Effector memory CD8-positive, alpha-beta T cell (primary cell): Measurements from ENCODE around the gene TFEB.

Experiments
- ATAC-seq: fragments of 150-1000 bp; cut with Tn5 transposase; replicated peaks from 2 replicates; pipeline ENCODE4 v1.10.0; 2021; ENCODE audit warnings: mild to moderate bottlenecking, moderate library complexity
- DNase-seq, 3 experiments: peaks; one replicate each; pipeline ENCODE4 v3.0.0; 2021
- H3K27ac Mint-ChIP-seq, 2 donors: one replicate each; pipeline ENCODE4 v1.8.0; 2022; ENCODE audit warnings: mild to moderate bottlenecking in 2 of 2, mixed read lengths in 2 of 2, moderate library complexity in 2 of 2
- H3K27me3 Mint-ChIP-seq, 2 donors: one replicate each; pipeline ENCODE4 v1.8.0; 2022; ENCODE audit warnings: mixed read lengths in 2 of 2
- H3K36me3 Mint-ChIP-seq: one replicate; pipeline ENCODE4 v1.8.0; 2022; ENCODE audit warnings: mild to moderate bottlenecking, moderate library complexity, mixed read lengths; ENCODE audit not compliant: insufficient read depth
- H3K4me1 Mint-ChIP-seq, 2 donors: one replicate each; pipeline ENCODE4 v1.8.0; 2022; ENCODE audit warnings: low read depth in 2 of 2, mixed read lengths in 2 of 2
- H3K4me3 Mint-ChIP-seq, 2 donors: one replicate each; pipeline ENCODE4 v1.8.0; 2022; ENCODE audit warnings: mild to moderate bottlenecking in 2 of 2, mixed read lengths in 2 of 2, moderate library complexity in 2 of 2
- H3K9me3 Mint-ChIP-seq, 2 donors: one replicate each; pipeline ENCODE4 v1.8.0; 2022; ENCODE audit warnings: mixed read lengths in 2 of 2

The TFEB gene

DNA sequence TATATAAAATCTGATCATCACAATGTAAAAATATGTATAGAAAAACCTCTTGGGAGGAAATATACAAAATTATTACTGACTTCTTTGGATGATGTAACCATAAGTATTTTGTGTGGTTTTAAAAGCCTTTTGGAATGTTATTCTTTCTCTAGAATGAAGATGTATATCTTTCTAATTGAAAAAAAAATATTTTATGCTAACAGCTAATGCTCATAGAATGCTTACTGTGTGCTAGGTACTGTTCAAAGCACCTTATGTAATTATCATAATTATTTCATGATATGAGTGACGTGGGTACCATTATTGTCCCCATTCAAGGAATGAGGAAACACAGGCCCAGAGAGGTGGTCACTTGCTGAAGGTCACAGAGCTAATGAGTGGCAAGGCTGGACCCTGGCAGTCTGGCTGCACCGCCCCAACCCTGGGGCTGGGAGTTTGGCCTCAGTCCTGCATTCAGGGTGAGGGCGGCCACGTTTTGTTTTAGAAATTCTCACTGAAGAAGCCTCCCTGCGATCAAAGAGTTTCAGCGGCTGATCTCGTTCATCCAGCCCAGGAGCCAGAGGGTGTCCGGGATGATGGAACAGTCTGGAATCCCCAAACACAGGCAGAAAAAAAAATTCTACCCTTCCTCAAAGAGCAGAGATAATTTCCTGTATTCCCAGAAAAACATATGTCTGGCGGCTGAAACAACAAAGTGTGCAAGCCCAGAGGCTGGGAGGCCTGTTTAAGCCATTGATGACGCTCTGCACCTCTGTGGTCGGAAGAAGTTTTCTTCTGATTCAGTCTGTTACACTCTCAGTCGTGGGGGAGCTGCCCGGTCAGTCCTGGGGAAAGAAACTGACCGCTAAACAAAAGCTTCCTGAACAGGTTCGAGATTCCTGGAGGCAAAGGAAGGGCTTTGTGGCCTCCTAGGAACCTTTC, 37.3 kb downstream of the TFEB start:
- H3K9me3 Mint-ChIP-seq: no peaks in the 10 kb centered on the region
- no peak for ATAC-seq
- H3K27me3 Mint-ChIP-seq: no peaks in the 10 kb centered on the region
- peak overlapping the region in 1 of 2 donors; percentile 72 for H3K27ac Mint-ChIP-seq
- H3K4me1 Mint-ChIP-seq: peaks cover 20 to 24% of the 10 kb centered on the region in 2 donors
- DNase-seq: no peak
- H3K36me3 Mint-ChIP-seq: peaks cover 6% of the 10 kb centered on the region
- no peak overlapping the region for H3K4me3 Mint-ChIP-seq

DNA sequence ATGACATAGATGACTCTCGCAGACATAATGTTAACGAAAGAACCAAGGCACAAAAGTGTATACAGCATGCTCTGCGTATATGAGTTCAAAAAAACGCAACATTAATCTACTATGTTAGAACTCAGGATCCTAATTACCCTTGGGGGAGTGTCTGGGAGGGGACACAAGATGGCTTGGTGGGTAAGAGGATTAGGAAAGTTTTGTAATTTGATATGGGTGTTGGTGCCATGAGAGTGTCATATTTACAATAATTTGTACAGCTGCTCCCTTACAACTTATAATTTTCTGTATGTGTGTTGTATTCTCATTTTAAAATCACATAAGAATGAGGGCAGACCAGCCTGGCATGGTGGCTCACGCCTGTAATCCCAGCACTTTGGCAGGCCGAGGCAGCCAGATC, 38.6 kb downstream of the TFEB start:
- DNase-seq (no peak), ATAC-seq (no peak)
- no peak overlapping the region for H3K27ac Mint-ChIP-seq
- no peaks in the 10 kb centered on the region for H3K9me3 Mint-ChIP-seq
- H3K4me1 Mint-ChIP-seq: peaks cover 20 to 24% of the 10 kb centered on the region in 2 donors
- H3K27me3 Mint-ChIP-seq: no peaks in the 10 kb centered on the region
- no peak overlapping the region for H3K4me3 Mint-ChIP-seq
- H3K36me3 Mint-ChIP-seq: peaks cover 6% of the 10 kb centered on the region

DNA sequence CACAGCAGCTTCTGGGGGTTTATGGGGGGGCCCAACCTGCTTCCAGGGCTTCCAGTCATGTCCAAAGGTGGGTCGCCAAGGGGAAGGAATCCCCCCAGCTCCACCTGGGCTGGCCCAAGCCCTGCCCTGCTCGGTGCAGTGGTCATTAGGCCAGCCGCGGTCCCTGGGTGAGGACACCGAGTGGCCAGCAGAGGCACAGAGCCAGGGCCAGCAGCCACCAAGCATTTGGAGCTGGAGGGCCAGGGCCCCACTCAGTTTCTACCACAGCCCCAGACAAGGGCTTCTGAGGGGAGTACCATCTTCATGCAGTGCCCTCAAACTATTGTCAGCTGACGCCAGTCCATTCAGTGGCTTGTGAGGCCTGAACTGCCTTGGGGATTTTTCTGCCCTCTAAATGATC, 39.6 kb downstream of the TFEB start:
- no peaks in the 10 kb centered on the region for H3K9me3 Mint-ChIP-seq
- DNase-seq: no peak
- ATAC-seq: no peak
- no peak overlapping the region for H3K4me3 Mint-ChIP-seq
- H3K27ac Mint-ChIP-seq: no peak overlapping the region
- H3K27me3 Mint-ChIP-seq: no peaks in the 10 kb centered on the region
- H3K4me1 Mint-ChIP-seq: peaks cover 19 to 20% of the 10 kb centered on the region in 2 donors
- H3K36me3 Mint-ChIP-seq: peaks cover 3% of the 10 kb centered on the region

DNA sequence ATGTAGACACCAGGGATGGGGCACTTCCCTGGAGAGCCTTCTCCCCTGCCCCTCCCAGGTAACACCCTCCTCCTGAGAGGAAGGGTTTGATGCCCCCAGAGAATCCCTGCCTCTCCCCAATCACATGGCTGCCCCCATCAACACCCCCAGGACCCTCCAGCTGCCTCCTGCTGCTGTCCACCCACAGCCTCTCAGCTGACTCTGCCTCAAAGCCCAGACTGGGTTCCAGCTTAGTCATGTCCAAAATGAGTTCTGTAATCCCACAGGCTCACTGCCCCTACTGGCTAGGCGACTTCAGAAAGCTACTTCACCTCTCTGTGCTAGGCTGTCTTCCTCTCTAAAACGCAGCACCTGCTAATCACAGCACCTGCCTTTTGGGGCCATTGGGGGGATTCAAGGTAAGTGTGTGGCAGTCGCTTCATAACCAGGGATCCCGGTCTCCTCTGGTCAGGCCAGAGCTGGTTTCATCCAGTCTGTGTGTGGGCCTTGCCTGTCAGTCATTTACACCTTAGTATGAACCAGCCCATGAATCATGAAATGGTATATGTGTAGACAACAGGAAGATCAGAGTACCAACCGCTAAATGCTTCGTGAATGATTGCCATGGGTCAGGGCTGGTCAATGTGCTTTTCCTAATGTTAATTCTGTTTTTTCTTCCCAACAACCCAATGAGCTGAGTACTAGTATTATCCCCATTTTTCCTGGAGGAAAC, 40.4 kb downstream of the TFEB start:
- H3K27me3 Mint-ChIP-seq: no peaks in the 10 kb centered on the region
- peak overlapping the region in 1 of 2 donors; percentile 58 for H3K27ac Mint-ChIP-seq
- H3K4me1 Mint-ChIP-seq: peaks cover 17 to 20% of the 10 kb centered on the region in 2 donors
- DNase-seq (no peak), ATAC-seq (no peak)
- no peak overlapping the region for H3K4me3 Mint-ChIP-seq
- no peaks in the 10 kb centered on the region for H3K9me3 Mint-ChIP-seq
- H3K36me3 Mint-ChIP-seq: peaks cover 9% of the 10 kb centered on the region

DNA sequence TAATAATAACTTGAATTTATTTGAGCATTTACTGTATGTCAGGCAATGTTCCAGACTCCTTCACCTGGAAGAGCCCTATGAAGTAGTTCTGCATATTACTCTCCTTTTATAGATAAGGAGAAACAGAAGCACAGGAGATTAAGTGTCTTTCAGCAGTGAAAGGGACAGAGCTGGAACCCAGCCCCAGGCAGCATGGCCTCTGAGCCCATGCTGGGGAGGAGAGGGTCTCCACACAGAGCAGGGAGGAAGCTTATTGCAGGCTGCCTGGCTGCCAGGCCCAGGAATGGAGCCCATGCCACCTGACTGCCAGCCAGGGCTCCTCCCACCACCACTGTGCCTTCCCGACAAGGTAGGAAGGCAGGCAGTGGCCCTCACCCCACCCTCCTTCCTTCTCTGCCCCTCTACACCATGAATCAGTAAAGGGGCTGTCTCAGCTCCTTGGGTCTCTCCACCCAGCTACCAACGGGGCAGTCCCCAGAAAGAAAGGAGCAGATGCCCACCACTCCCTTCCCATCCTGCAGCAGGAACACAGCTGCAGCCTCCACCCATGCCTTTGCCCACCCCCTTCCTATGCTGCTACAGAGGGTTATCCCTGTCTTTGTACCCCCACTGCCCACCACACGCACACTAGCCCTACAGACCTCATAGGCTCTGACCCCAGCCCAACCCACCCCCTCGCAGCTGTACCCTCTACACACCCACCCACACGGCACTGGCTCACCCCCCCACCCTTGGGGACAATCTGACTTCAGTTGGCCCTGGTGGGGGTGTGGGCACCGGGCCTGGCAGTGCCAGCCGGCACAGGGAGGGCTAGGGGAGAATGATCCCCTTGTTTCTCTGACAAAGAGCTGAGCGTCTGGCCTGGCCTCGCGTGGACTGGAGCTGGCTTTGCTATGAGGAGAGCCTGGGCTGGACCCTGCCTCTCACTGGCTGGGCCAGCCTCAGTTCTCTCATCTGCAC, 41.8 kb downstream of the TFEB start:
- no peak overlapping the region for H3K4me3 Mint-ChIP-seq
- ATAC-seq (no peak), DNase-seq (no peak)
- H3K27me3 Mint-ChIP-seq: no peaks in the 10 kb centered on the region
- no peak overlapping the region for H3K27ac Mint-ChIP-seq
- no peaks in the 10 kb centered on the region for H3K9me3 Mint-ChIP-seq
- peaks cover 10 to 16% of the 10 kb centered on the region in 2 donors for H3K4me1 Mint-ChIP-seq
- peaks cover 10% of the 10 kb centered on the region for H3K36me3 Mint-ChIP-seq

DNA sequence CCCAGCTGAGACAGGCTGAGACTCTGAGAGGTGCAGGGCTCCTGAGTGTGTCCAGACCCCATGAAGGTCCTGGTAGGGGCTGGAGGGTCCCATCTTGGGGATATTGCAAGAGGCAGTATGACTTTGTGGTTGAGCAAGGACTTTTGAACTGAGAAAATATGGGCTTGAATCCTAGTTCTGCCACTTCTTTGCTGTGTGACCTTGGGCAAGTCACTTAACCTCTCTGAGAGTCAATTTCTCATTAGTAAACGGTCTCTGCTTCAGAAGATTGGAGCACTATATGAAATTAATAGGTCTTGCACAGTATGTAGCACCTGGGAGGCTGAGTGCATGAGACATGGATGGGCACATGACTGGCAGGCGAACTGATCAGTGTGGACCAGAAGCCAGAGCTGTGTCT, 42.7 kb downstream of the TFEB start:
- no peaks in the 10 kb centered on the region for H3K9me3 Mint-ChIP-seq
- peaks cover 10% of the 10 kb centered on the region for H3K36me3 Mint-ChIP-seq
- H3K27ac Mint-ChIP-seq: no peak overlapping the region
- peaks cover 7 to 14% of the 10 kb centered on the region in 2 donors for H3K4me1 Mint-ChIP-seq
- H3K27me3 Mint-ChIP-seq: no peaks in the 10 kb centered on the region
- ATAC-seq (no peak), DNase-seq (no peak)
- no peak overlapping the region for H3K4me3 Mint-ChIP-seq

DNA sequence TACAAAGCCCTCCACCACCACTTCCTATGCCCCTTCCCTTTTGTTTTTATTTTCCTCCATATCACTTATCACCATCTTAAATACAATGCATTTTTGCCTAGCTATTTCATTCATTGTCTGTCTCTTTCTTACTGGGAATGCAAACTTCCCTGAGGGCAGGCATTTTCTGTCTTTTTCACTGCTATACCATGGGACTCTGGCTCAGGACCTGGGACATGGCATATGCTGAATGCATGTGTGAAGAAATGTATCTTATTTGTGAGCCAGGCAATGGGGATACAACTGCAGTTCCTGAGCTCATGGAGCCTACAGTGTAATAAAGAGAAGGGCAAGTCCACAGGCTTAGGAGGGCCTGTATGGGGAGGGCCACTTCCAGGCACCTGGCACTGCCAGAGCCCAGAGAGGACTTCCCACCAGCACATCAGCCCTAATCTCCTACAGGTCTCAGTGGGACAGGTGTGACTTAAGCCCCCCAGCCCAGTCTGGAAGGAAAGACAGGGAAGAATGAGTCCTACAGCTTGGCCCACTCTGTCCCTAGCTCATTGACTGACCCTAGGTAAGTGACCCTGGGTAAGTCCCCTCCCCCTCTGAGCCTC, 43.2 kb downstream of the TFEB start:
- DNase-seq (no peak), ATAC-seq (no peak)
- H3K27ac Mint-ChIP-seq: no peak overlapping the region
- no peaks in the 10 kb centered on the region for H3K9me3 Mint-ChIP-seq
- H3K4me3 Mint-ChIP-seq: no peak overlapping the region
- H3K4me1 Mint-ChIP-seq: peaks cover 7 to 15% of the 10 kb centered on the region in 2 donors
- H3K36me3 Mint-ChIP-seq: peaks cover 10% of the 10 kb centered on the region
- H3K27me3 Mint-ChIP-seq: no peaks in the 10 kb centered on the region

DNA sequence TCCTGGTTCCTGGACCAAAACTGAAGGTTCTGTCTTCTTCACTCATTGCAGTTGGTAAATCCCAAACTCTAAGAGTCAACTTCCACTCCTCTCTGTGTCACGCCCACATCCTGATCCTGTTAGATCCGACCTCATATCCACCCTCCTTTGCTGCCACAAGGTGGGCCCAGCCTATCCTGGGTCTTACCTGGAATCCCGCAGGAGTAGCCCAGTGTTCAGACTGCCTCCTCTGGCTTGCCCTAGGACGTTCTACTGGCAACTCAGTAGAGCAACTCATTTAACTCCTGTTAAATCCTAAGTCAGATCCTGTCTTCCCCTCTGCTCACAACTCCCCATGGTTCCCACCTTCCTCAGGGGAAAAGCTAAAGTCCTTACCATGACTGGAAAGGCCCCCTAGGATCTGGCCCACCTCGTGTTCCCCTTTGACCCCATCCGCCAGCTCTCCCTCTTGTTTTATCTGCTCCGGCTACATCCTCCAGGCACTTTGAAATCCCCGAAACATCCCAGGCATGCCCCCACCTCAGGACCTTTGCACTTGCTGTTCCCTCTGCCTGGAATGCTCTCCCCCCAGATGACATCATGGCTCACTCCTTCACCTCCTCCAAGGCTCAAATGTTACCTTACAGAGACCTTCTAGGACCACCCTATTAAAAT, 43.9 kb downstream of the TFEB start:
- H3K4me3 Mint-ChIP-seq: no peak overlapping the region
- peaks cover 7 to 15% of the 10 kb centered on the region in 2 donors for H3K4me1 Mint-ChIP-seq
- no peak for ATAC-seq
- no peak for DNase-seq
- H3K9me3 Mint-ChIP-seq: no peaks in the 10 kb centered on the region
- H3K36me3 Mint-ChIP-seq: peaks cover 12% of the 10 kb centered on the region
- no peaks in the 10 kb centered on the region for H3K27me3 Mint-ChIP-seq
- H3K27ac Mint-ChIP-seq: no peak overlapping the region

DNA sequence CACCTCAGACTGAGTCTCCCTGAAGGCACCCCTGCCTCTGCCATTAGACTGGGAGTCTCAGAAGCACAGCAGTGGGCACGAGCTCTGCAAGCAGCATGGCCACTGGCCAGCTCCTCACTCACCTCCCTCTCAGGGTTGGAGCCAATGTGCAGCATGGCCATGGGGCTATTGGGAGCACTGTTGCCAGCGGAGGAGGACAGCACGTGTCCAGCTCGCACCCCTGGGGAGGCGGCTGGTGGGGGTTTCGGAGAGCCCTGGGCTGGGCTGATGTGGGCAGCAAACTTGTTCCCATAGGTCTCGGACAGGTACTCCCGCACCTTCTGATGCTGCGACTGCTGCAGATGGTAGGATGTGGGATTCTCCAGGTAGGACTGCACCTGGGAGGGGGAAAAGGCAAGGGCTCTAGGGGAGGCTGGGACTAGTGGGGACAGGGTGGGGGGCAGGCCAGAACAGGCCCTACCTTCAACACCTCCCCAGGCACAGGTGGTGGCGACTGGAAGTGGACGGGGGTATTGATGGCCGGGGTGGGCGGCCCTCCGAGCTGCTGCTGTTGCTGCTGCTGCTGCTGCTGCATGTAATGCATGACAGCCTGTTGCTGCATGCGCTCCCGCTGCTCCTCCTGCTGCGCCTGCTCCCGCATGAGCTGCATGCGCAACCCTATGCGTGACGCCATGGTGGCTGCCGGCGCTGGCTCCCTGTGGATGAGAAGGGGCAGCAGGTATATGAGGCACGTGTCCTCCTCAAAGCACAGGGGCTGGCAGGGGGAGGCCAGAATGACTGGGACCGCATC, 44.7 kb downstream of the TFEB start:
- peaks cover 14% of the 10 kb centered on the region for H3K36me3 Mint-ChIP-seq
- peaks cover 7 to 15% of the 10 kb centered on the region in 2 donors for H3K4me1 Mint-ChIP-seq
- no peaks in the 10 kb centered on the region for H3K9me3 Mint-ChIP-seq
- H3K27ac Mint-ChIP-seq: peak overlapping the region in 1 of 2 donors; percentile 49
- H3K27me3 Mint-ChIP-seq: no peaks in the 10 kb centered on the region
- H3K4me3 Mint-ChIP-seq: no peak overlapping the region
- DNase-seq (no peak), ATAC-seq (no peak)

DNA sequence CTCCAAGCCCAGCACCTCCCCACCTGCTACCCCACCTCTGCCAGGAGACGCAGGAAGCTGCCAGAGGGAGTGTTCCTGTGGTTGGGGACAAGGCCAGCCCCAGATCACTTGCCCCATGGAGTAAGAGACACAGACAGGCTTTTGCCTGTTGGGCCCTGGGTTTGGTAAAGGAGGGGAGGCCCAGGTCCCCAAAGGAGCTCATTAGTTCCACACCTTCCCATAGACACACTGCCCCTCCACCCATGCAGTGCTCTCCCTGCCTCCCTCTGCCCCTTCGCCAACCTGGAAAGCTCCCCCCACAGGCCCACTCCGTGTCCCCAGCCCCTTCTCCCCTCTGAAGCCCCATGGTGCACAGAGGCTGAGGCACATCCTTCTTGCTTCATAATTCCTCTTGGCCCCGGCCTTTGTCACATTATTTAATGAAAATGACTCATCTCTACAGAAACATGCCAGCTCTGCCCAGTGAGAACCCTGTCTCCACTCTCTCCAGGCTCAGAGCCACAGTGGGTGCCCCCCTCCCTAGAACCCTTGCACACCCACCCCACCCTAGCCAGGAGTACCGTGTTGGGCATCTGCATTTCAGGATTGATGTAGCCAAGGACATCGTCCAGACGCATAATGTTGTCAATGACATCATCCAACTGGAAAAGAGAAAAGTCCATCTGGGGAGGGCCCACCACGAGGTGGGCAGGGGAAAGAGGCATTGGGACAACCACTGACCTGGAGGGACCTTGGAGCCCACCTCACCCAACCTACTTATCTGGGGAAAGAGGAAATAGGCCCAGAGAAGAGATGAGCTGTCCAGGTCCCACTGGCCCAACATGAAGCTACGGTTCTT, 46.0 kb downstream of the TFEB start:
- no peak for DNase-seq
- H3K9me3 Mint-ChIP-seq: no peaks in the 10 kb centered on the region
- ATAC-seq: no peak
- H3K36me3 Mint-ChIP-seq: peaks cover 14% of the 10 kb centered on the region
- H3K27me3 Mint-ChIP-seq: no peaks in the 10 kb centered on the region
- peak overlapping the region; percentile 75 to 88 for H3K27ac Mint-ChIP-seq
- H3K4me1 Mint-ChIP-seq: peaks cover 0 to 9% of the 10 kb centered on the region in 2 donors
- no peak overlapping the region for H3K4me3 Mint-ChIP-seq

DNA sequence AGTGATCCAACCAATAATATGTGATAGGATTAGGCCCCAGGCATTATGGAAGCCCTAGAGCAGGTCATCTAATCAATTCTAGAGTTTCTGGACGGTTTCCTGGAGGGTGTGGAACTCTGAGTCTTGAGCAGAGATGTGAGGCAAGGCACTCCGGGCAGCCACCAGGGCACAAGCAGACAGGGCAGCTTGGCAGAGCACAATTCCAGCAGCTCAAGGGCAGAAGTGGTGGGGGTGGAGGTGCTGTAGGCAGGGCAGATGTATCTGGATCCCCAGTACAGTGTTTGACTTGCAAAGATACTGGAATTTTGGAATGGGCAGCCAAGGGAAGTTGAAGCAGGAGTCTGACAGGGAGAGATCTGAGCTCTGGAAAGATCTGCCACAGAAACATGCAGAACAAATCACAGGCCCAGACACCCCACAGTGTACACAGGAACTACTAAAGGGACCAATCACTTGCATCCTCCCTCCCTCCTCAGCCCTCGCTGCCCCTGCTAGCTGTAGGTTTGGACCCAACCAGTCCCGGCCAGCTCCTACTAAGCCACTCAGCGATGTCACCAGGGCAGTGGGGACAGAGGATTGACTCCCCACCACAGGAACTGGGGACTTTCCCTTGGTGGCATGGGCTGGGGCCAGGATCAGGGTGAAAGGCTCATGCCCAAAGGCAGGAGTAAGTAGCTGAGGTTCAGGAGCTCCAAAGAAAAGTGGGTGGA, 47.0 kb downstream of the TFEB start:
- no peak for DNase-seq
- Mint-ChIP-seq H3K4me3 (no peak overlapping the region), H3K27me3 (no peaks in the 10 kb centered on the region), H3K9me3 (no peaks in the 10 kb centered on the region), H3K36me3 (peaks cover 14% of the 10 kb centered on the region), H3K27ac (peak overlapping the region in 1 of 2 donors; percentile 75), H3K4me1 (peaks cover 6 to 13% of the 10 kb centered on the region in 2 donors)
- ATAC-seq: no peak
